Measurements from ENCODE around the gene POLRMT.

GRCh38 chr19:641702-642101 is 8.4 kb upstream of the POLRMT start:
- TF ChIP-seq MAX (IDR thresholded peaks at IDR 0.05) (no peak), CEBPB (IDR thresholded peaks at IDR 0.05) (no peak), ZBTB7A (IDR thresholded peaks at IDR 0.05; ENCODE audit: low read depth) (no peak), EP300 (IDR thresholded peaks at IDR 0.05; ENCODE audit: borderline replicate concordance) (no peak), TCF12 (IDR thresholded peaks at IDR 0.05; ENCODE audit: low read depth) (no peak), YY1 (IDR thresholded peaks at IDR 0.05; ENCODE audit: low read depth) (no peak), EGR1 (IDR thresholded peaks at IDR 0.05) (no peak), RAD21 (IDR thresholded peaks at IDR 0.05; ENCODE audit: low read depth) (no peak), TAF1 (IDR thresholded peaks at IDR 0.05; ENCODE audit: low read depth) (no peak), TEAD4 (IDR thresholded peaks at IDR 0.05) (no peak), CREB1 (IDR thresholded peaks at IDR 0.05; ENCODE audit: low read depth) (no peak), REST (IDR thresholded peaks at IDR 0.05; ENCODE audit: low read depth) (no peak), FOXM1 (IDR thresholded peaks at IDR 0.05; ENCODE audit: borderline replicate concordance, low read depth) (no peak)

All from Ishikawa (cell line).